H1 (cell line): Measurements from ENCODE around the gene IFT80. TPM values are rescaled to one million over a fixed set of nuclear protein-coding genes. Genes with fewer than 3 reads are reported as not detected.

Experiments used
- CTCF ChIA-PET: fragments of 300-600 bp; sonication (Branson Sonifier 250); formaldehyde crosslinking; loops from one replicate; lab custom pipeline; 2021; ENCODE audit not compliant: partially characterized antibody; lab: Charles Lee
- POLR2A ChIA-PET: fragments of 300-600 bp; sonication (Branson Sonifier 250); formaldehyde crosslinking; loops from one replicate; lab custom pipeline; 2021; ENCODE audit warnings: inconsistent platforms; ENCODE audit not compliant: partially characterized antibody; lab: Charles Lee
- DNase-seq, 2 experiments: peaks; one replicate each; pipeline versions ENCODE4 v3.0.0 to v3.0.0-alpha.2; 2010 to 2022; ENCODE audit warnings: low spot score in 2 of 2, low read depth in 1 of 2, mixed read lengths in 1 of 2
- FAIRE-seq: peaks from 2 replicates; lab custom pipeline; 2011; peaks lifted over from hg19 to GRCh38; lab: Jason Lieb, UNC
- H2AFZ ChIP-seq: 2 replicates; pipeline ENCODE4 v1.8.1; 2012; ENCODE audit warnings: low read length, inconsistent platforms
- H2AK5ac ChIP-seq: 2 replicates; pipeline ENCODE4 v1.6.1; 2013; ENCODE audit warnings: low read depth, low read length
- H2BK120ac ChIP-seq: replicated peaks from 2 replicates; pipeline ENCODE3; 2013; ENCODE audit warnings: low read depth, low read length, inconsistent platforms
- H2BK12ac ChIP-seq: 2 replicates; pipeline ENCODE4 v1.6.1; 2013; ENCODE audit warnings: low read depth, low read length
- H2BK15ac ChIP-seq: 2 replicates; pipeline ENCODE4 v1.6.1; 2013; ENCODE audit warnings: low read length
- H2BK20ac ChIP-seq: 2 replicates; pipeline ENCODE4 v1.6.1; 2013; ENCODE audit warnings: low read length
- H2BK5ac ChIP-seq: 2 replicates; pipeline ENCODE4 v1.6.1; 2013; ENCODE audit warnings: low read depth, low read length
- H3K14ac ChIP-seq: 2 replicates; pipeline ENCODE4 v1.6.1; 2013; ENCODE audit warnings: inconsistent platforms; ENCODE audit not compliant: insufficient read length
- H3K18ac ChIP-seq: 2 replicates; pipeline ENCODE4 v1.6.1; 2013; ENCODE audit warnings: low read length; ENCODE audit errors: extremely low read depth
- H3K23ac ChIP-seq: 2 replicates; pipeline ENCODE4 v1.6.1; 2013; ENCODE audit warnings: inconsistent platforms; ENCODE audit not compliant: insufficient read length
- H3K23me2 ChIP-seq: 2 replicates; pipeline ENCODE4 v1.6.1; 2013; ENCODE audit warnings: low read depth, low read length
- H3K27ac ChIP-seq: 2 replicates; pipeline ENCODE4 v1.6.1; 2011; ENCODE audit warnings: low read depth, low read length, inconsistent platforms
- H3K27me3 ChIP-seq, 4 experiments: replicated peaks in 1 of 4; 1 replicate in 1 of 4; 2 replicates in 3 of 4; pipeline versions ENCODE4 v1.6.1 to v1.8.1; 2011 to 2013; ENCODE audit warnings: low read length in 3 of 4, mild to moderate bottlenecking in 3 of 4, inconsistent platforms in 2 of 4, mixed read lengths in 2 of 4, moderate library complexity in 1 of 4; ENCODE audit not compliant: control insufficient read depth in 3 of 4, insufficient read depth in 3 of 4; ENCODE audit errors: extremely low read depth in 1 of 4
- H3K36me3 ChIP-seq, 4 experiments: 2 replicates each; pipeline versions ENCODE4 v1.6.1 to v1.8.1; 2011 to 2013; ENCODE audit warnings: mild to moderate bottlenecking in 4 of 4, low read length in 3 of 4, moderate library complexity in 2 of 4, control low read depth in 1 of 4, inconsistent platforms in 1 of 4; ENCODE audit not compliant: insufficient read depth in 4 of 4, control insufficient read depth in 2 of 4
- H3K4ac ChIP-seq: replicated peaks from 2 replicates; pipeline ENCODE3; 2013; ENCODE audit warnings: low read length, low read depth, mixed read lengths, inconsistent platforms; ENCODE audit not compliant: insufficient read length
- H3K4me1 ChIP-seq, 4 experiments: replicated peaks in 1 of 4; 1 replicate in 1 of 4; 2 replicates in 3 of 4; pipeline versions ENCODE4 v1.6.1 to v1.8.1; 2011 to 2013; ENCODE audit warnings: low read length in 3 of 4, inconsistent platforms in 2 of 4, mixed read lengths in 1 of 4; ENCODE audit not compliant: insufficient read depth in 4 of 4, control insufficient read depth in 3 of 4
- H3K4me2 ChIP-seq, 2 experiments: 2 replicates each; pipeline versions ENCODE4 v1.6.1 to v1.8.1; 2011 to 2013; ENCODE audit warnings: low read depth in 2 of 2, low read length in 2 of 2, control low read depth in 1 of 2, inconsistent platforms in 1 of 2, mild to moderate bottlenecking in 1 of 2; ENCODE audit not compliant: insufficient read depth in 1 of 2
- H3K4me3 ChIP-seq, 4 experiments: fragments of 200-600, 300-600 bp in 1 of 4; sonication (generic), shearing (Covaris generic), sonication (Bioruptor Twin) in 1 of 4; 2 replicates each; pipeline versions ENCODE4 v1.5.1 to v1.8.1; 2011 to 2016; ENCODE audit warnings: low read length in 4 of 4, low read depth in 3 of 4, control low read depth in 2 of 4, inconsistent platforms in 2 of 4, mild to moderate bottlenecking in 2 of 4, mixed read lengths in 1 of 4, moderate library complexity in 1 of 4; ENCODE audit not compliant: insufficient read depth in 2 of 4; ENCODE audit errors: extremely low read depth in 1 of 4
- H3K56ac ChIP-seq: replicated peaks from 2 replicates; pipeline ENCODE3; 2013; ENCODE audit warnings: low read depth, mild to moderate bottlenecking, mixed read lengths, low read length, inconsistent platforms; ENCODE audit not compliant: insufficient read length
- H3K79me1 ChIP-seq: 2 replicates; pipeline ENCODE4 v1.6.1; 2013; ENCODE audit warnings: low read depth, low read length, control low read depth
- H3K79me2 ChIP-seq, 2 experiments: 2 replicates each; pipeline versions ENCODE4 v1.6.1 to v1.8.1; 2012 to 2013; ENCODE audit warnings: low read length in 2 of 2, mild to moderate bottlenecking in 2 of 2, inconsistent platforms in 1 of 2; ENCODE audit not compliant: insufficient read depth in 2 of 2, control insufficient read depth in 1 of 2
- H3K9ac ChIP-seq, 4 experiments: replicated peaks in 1 of 4; 1 replicate in 1 of 4; 2 replicates in 3 of 4; pipeline versions ENCODE4 v1.6.1 to v1.8.1; 2011 to 2013; ENCODE audit warnings: low read depth in 3 of 4, low read length in 3 of 4, control low read depth in 2 of 4, mild to moderate bottlenecking in 2 of 4, moderate library complexity in 2 of 4, inconsistent platforms in 1 of 4; ENCODE audit errors: extremely low read depth in 1 of 4
- H3K9me3 ChIP-seq, 2 experiments: 2 replicates each; pipeline versions ENCODE4 v1.6.1 to v1.8.1; 2012 to 2013; ENCODE audit warnings: mild to moderate bottlenecking in 2 of 2, moderate library complexity in 2 of 2, control low read depth in 1 of 2, inconsistent platforms in 1 of 2, low read depth in 1 of 2, low read length in 1 of 2, mixed read lengths in 1 of 2; ENCODE audit not compliant: insufficient read depth in 2 of 2
- H4K20me1 ChIP-seq, 2 experiments: replicated peaks in 1 of 2; 2 replicates each; pipeline versions ENCODE3 to v1.8.1; 2011 to 2013; ENCODE audit warnings: inconsistent platforms in 2 of 2, low read length in 2 of 2, mild to moderate bottlenecking in 1 of 2; ENCODE audit not compliant: insufficient read depth in 2 of 2, control insufficient read depth in 1 of 2
- H4K5ac ChIP-seq: 2 replicates; pipeline ENCODE4 v1.6.1; 2013; ENCODE audit warnings: low read length, low read depth, mixed read lengths, inconsistent platforms; ENCODE audit not compliant: insufficient read length
- H4K8ac ChIP-seq: 2 replicates; pipeline ENCODE4 v1.8.0; 2013; ENCODE audit warnings: mild to moderate bottlenecking, moderate library complexity, low read length, inconsistent platforms; ENCODE audit not compliant: insufficient read depth; ENCODE audit errors: extremely low read depth
- H4K91ac ChIP-seq: replicated peaks from 2 replicates; pipeline ENCODE3; 2013; ENCODE audit warnings: low read length, mixed read lengths, inconsistent platforms; ENCODE audit not compliant: insufficient read length
- BRCA1 ChIP-seq: IDR thresholded peaks from 2 replicates; pipeline ENCODE4 v1.6.1; 2012; ENCODE audit warnings: low read depth, low read length, improper control_type of control experiment
- CHD1 ChIP-seq: IDR thresholded peaks from 2 replicates; pipeline ENCODE4 v1.6.1; 2012; ENCODE audit warnings: low read depth, low read length, improper control_type of control experiment
- KDM5A ChIP-seq: fragments of 200-600 bp; IDR thresholded peaks from 2 replicates; pipeline ENCODE4 v1.7.1; 2012; ENCODE audit warnings: mild to moderate bottlenecking, low read length, inconsistent platforms, mixed read lengths
- MAFK ChIP-seq: IDR thresholded peaks from 2 replicates; pipeline ENCODE4 v1.6.1; 2012; ENCODE audit warnings: low read depth, mild to moderate bottlenecking, improper control_type of control experiment, low read length
- POLR2AphosphoS5 ChIP-seq: IDR thresholded peaks from 2 replicates; pipeline ENCODE4 v1.6.1; 2011; ENCODE audit warnings: low read depth, low read length
- SUZ12 ChIP-seq: fragments of 200-600 bp; sonication (generic); IDR thresholded peaks from 2 replicates; pipeline ENCODE4 v1.6.1; 2012; ENCODE audit warnings: mild to moderate bottlenecking, inconsistent platforms, low read length, moderate library complexity, mixed read lengths
- TEAD4 ChIP-seq: IDR thresholded peaks from 2 replicates; pipeline ENCODE4 v1.6.1; 2012; ENCODE audit warnings: low read depth, low read length, inconsistent platforms, mixed read lengths
- WGBS, 2 experiments: shearing (Covaris generic) in 1 of 2; methylation state at CpG; one replicate each; pipeline versions ENCODE4 v1.1.6 to v1.1.7; 2013 to 2015; ENCODE audit warnings: low lambda C conversion rate in 2 of 2, mixed read lengths in 2 of 2, inconsistent platforms in 1 of 2, low coverage in 1 of 2, missing lambda C conversion rate in 1 of 2; ENCODE audit not compliant: insufficient replicate concordance in 2 of 2, insufficient coverage in 1 of 2, insufficient read length in 1 of 2; ENCODE audit errors: extremely low coverage in 1 of 2, missing lambda C conversion rate in 1 of 2; 5-methylcytosine and 5-hydroxymethylcytosine counted together
- polyA plus RNA-seq, 7 experiments: library from polyadenylated mRNA; depleted of rRNA in 3 of 7; stranded (reverse) in 5 of 7; unstranded in 2 of 7; fragments of >200 nt in 5 of 7; fragments of 200-250 nt in 2 of 7; gene quantifications; 1 replicate in 5 of 7; 2 replicates in 1 of 7; 4 replicates in 1 of 7; pipeline versions ENCODE4 v1.2.1 to v1.2.3, GENCODE V29; 2011 to 2013; ENCODE audit warnings: missing spikeins in 2 of 7, mixed read lengths in 2 of 7
- total RNA-seq: library from RNA; stranded (reverse); fragmentation: NEBNext Ultra II Directional; extraction: Animal tissue kit (Norgen Biotek cat#: 25700); gene quantifications from 2 replicates; pipeline ENCODE4 v1.2.1, GENCODE V29; 2021

The IFT80 gene
- total and polyA plus RNA-seq, 2 of the 8 experiments (the other 6 are each of a cell fraction or from before 2014, with no cell fraction given): 7.2 to 25.9 TPM

- H2BK15ac ChIP-seq: no peak overlapping the region
- no peak overlapping the region for H4K8ac ChIP-seq
- H3K23me2 ChIP-seq: no peaks in the 10 kb centered on the region
- H3K14ac ChIP-seq: no peak overlapping the region
- H3K4me2 ChIP-seq: no peak overlapping the region
- H2AK5ac ChIP-seq: no peak overlapping the region
- no peak overlapping the region for H2BK20ac ChIP-seq
- peaks cover 0 to 10% (median 1%) of the 10 kb centered on the region in 4 experiments; a peak in 2 of 7 replicates for H3K4me1 ChIP-seq
- no peak overlapping the region for H3K56ac ChIP-seq
- H3K27me3 ChIP-seq: no peaks in the 10 kb centered on the region
- CTCF ChIA-PET: interaction anchor here (0.6 kb wide), 1 partner anchor 119 kb away, joined by 3 read pairs; no protein-coding TSS in a partner anchor
- H2AFZ ChIP-seq: no peak overlapping the region
- H3K18ac ChIP-seq: no peak overlapping the region
- WGBS, 2 experiments: 100% methylated on average over 1 of the region's 1 CpG; no CpG with 5 or more reads in 1 of the 2 experiments
- POLR2A ChIA-PET: interaction anchor here (0.7 kb wide), 1 partner anchor 29 kb away, joined by 3 read pairs; no protein-coding TSS in a partner anchor
- FAIRE-seq (no peak), DNase-seq (no peak)
- H4K5ac ChIP-seq: no peak overlapping the region
- no peaks in the 10 kb centered on the region for H3K79me1 ChIP-seq
- H3K9ac ChIP-seq: no peak overlapping the region
- no peak overlapping the region for H2BK12ac ChIP-seq
- no peak overlapping the region for H3K4me3 ChIP-seq
- no peaks in the 10 kb centered on the region for H4K20me1 ChIP-seq
- peaks cover 0 to 13% (median 5%) of the 10 kb centered on the region in 4 experiments; a peak in 4 of 8 replicates for H3K36me3 ChIP-seq
- H4K91ac ChIP-seq: no peak overlapping the region
- H3K79me2 ChIP-seq: 0 out of 4 replicates have a peak, but pooled peaks cover 0 to 2% of the 10 kb centered on the region in 2 experiments
- no peaks in the 10 kb centered on the region for H3K9me3 ChIP-seq
- H2BK120ac ChIP-seq: no peak overlapping the region
- TF ChIP-seq POLR2AphosphoS5: no peak
- no peak for TF ChIP-seq SUZ12
- no peak for TF ChIP-seq CHD1
- no peak for TF ChIP-seq TEAD4
- TF ChIP-seq BRCA1: no peak
- no peak for TF ChIP-seq KDM5A
- TF ChIP-seq MAFK: no peak
- H3K27ac ChIP-seq: no peak overlapping the region
- H3K4ac ChIP-seq: no peak overlapping the region
- no peak overlapping the region for H2BK5ac ChIP-seq
- H3K23ac ChIP-seq: no peak overlapping the region
Measured at GRCh38 chr3:160378331-160379109, 20.5 kb downstream of the IFT80 start.
